ENCODE data around the gene ZNF33B. TPM values are rescaled to one million over a fixed set of nuclear protein-coding genes. Genes with fewer than 3 reads are reported as not detected.

Gene ZNF33B
- polyA plus RNA-seq, 3 donors, result 3.2 to 7.5 (median 3.8) TPM

DNA sequence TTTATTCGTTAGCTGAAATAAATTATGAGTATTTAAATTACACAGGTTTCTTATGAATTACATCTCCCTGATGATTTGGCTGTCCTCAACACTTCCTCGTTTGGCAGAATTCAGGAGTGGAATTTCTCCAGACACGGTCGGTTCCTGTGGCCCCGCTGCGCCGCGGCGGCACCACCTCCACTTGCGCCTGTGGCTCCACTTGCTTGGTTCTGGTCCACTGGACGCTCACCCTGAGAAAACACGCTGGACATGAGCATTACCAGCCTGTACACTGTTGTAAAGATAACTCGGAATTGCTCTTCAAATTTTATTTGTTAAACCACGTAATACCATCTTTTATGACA is 85.3 kb downstream of the ZNF33B start:
- peak overlapping the region; percentile 62 to 99 (median 88) for H3K4me3 ChIP-seq (replicated peaks in 1 of 3; ENCODE audit: low read depth in 2 of 3, low read length in 3 of 3)
- H3K4me1 Mint-ChIP-seq, result peaks cover 28% of the 10 kb centered on the region
- H3K4me2 ChIP-seq (replicated peaks; ENCODE audit: extremely low read depth, low read length, poor library complexity, severe bottlenecking), result peak overlapping the region; percentile 90
- under 1% methylated on average over 11 of the region's 14 CpGs for WGBS (ENCODE audit: insufficient coverage)
- peaks cover 16 to 17% of the 10 kb centered on the region in 2 donors for H3K36me3 Mint-ChIP-seq
- peak overlapping the region in 1 of 2 donors; percentile 79 for H3K27ac ChIP-seq (ENCODE audit: low read depth in 1 of 2, low read length in 2 of 2)
- peaks cover 7% of the 10 kb centered on the region for H3K79me2 ChIP-seq (ENCODE audit: insufficient read depth, low read length)
- H3K9me3 Mint-ChIP-seq, result no peaks in the 10 kb centered on the region
- peak overlapping the region; percentile 100 for H2AFZ ChIP-seq (ENCODE audit: insufficient read depth, low read depth, low read length, poor library complexity, severe bottlenecking)
- peak overlapping the region; percentile 78 for H3K9ac ChIP-seq (ENCODE audit: insufficient read depth, low read length, poor library complexity, severe bottlenecking)
- H3K9me3 ChIP-seq (replicated peaks in 1 of 2; ENCODE audit: control insufficient read depth in 1 of 2, insufficient read depth in 1 of 2, low read length in 2 of 2), result no peaks in the 10 kb centered on the region
- H3K27me3 ChIP-seq (ENCODE audit: control insufficient read depth in 2 of 2, insufficient read depth in 2 of 2, low read length in 2 of 2), result no peaks in the 10 kb centered on the region
- H3K27ac Mint-ChIP-seq, result peak overlapping the region in 4 of 7 donors; percentile 8 to 72 (median 49)
- TF ChIP-seq, protein P1, sequence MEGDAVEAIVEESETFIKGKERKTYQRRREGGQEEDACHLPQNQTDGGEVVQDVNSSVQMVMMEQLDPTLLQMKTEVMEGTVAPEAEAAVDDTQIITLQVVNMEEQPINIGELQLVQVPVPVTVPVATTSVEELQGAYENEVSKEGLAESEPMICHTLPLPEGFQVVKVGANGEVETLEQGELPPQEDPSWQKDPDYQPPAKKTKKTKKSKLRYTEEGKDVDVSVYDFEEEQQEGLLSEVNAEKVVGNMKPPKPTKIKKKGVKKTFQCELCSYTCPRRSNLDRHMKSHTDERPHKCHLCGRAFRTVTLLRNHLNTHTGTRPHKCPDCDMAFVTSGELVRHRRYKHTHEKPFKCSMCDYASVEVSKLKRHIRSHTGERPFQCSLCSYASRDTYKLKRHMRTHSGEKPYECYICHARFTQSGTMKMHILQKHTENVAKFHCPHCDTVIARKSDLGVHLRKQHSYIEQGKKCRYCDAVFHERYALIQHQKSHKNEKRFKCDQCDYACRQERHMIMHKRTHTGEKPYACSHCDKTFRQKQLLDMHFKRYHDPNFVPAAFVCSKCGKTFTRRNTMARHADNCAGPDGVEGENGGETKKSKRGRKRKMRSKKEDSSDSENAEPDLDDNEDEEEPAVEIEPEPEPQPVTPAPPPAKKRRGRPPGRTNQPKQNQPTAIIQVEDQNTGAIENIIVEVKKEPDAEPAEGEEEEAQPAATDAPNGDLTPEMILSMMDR (IDR thresholded peaks at IDR 0.05), result no peak
- DNase-seq, result no peak
- peaks cover 4 to 10% (median 5%) of the 10 kb centered on the region in 3 donors for H3K27me3 Mint-ChIP-seq (ENCODE audit: low read depth in 3 of 3)
- peak overlapping the region; percentile 95 to 98 for H3K4me3 Mint-ChIP-seq
- intact Hi-C loops (cut with micrococcal nuclease), result loop anchor here (10.0 kb wide), 2 partner anchors 232 to 1092 kb away; partner anchors contain the start of genes ZNF32 (in 2 of the 2) and BMS1 (in 1 of the 2)
- peaks cover 0 to 9% of the 10 kb centered on the region in 2 donors for H3K36me3 ChIP-seq (replicated peaks in 1 of 2; ENCODE audit: control insufficient read depth in 1 of 2, insufficient read depth in 2 of 2, low read length in 2 of 2)
- H3K4me1 ChIP-seq (ENCODE audit: control insufficient read depth in 1 of 2, insufficient read depth in 2 of 2, low read length in 2 of 2), result peaks cover 15 to 23% of the 10 kb centered on the region in 2 donors
- no peaks in the 10 kb centered on the region for H4K20me1 ChIP-seq (ENCODE audit: insufficient read depth, low read length)

DNA sequence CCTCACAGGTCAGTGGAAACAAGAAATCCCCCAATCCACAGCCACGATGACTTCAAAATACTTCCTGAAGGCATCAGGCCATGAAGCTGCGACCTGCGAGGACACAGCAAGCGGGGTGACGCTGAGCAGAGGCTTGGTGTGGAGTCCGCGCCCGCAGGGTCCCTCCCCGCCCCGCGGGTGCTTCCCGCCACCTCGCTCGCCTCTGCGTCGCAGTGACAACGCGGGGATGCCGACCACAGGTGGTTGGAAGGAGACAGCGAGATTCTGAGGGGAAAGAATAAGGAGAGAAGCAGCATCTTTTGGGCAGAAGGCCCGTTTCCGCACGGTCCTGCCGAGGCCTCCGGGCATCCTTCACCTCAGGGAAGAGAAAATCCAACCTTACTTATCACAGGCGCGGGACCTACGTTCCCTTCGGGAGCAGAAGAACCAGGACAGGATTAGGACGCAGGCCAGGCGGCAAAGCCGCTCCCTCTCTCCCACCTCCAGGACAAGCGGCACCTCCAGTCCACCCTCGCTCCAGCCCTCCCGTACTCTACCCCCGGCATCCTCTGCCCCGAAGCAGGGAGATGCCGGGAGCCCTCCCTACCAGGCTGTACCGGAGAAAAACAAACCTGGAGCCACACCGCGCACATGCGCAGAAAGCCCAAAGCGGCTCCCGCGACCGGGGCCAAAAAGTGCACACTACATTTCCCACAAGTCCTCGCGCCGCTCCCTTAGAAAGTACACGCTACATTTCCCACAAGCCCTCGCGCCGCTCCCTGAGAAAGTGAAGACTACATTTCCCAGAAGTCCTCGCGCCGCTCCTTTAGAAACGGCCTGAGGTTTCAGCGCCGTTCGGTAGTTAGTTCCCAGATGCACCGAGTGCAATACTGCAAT is 85.9 kb downstream of the ZNF33B start:
- Mint-ChIP-seq H3K4me3 (peak overlapping the region; percentile 95 to 98), H3K4me1 (peaks cover 31% of the 10 kb centered on the region)
- TF ChIP-seq, protein P1 (IDR thresholded peaks at IDR 0.05), result no peak

More for the DNA sequence above, 85.9 kb downstream of the ZNF33B start:
- Mint-ChIP-seq H3K27me3 (ENCODE audit: low read depth in 3 of 3) (peaks cover 4 to 10% (median 5%) of the 10 kb centered on the region in 3 donors), H3K36me3 (peaks cover 20% of the 10 kb centered on the region in 2 donors), H3K27ac (peak overlapping the region; percentile 78 to 90 (median 83)), H3K9me3 (peaks cover 0 to under 1% (median 0%) of the 10 kb centered on the region in 7 donors)
- Histone ChIP-seq H3K79me2 (ENCODE audit: insufficient read depth, low read length) (peaks cover 7% of the 10 kb centered on the region), H3K9ac (ENCODE audit: insufficient read depth, low read length, poor library complexity, severe bottlenecking) (peak overlapping the region; percentile 78), H2AFZ (ENCODE audit: insufficient read depth, low read depth, low read length, poor library complexity, severe bottlenecking) (peak overlapping the region; percentile 100), H3K4me2 (replicated peaks; ENCODE audit: extremely low read depth, low read length, poor library complexity, severe bottlenecking) (peak overlapping the region; percentile 90), H3K27ac (ENCODE audit: low read depth in 1 of 2, low read length in 2 of 2) (peak overlapping the region; percentile 1 to 79), H3K4me1 (ENCODE audit: control insufficient read depth in 1 of 2, insufficient read depth in 2 of 2, low read length in 2 of 2) (peaks cover 15 to 23% of the 10 kb centered on the region in 2 donors), H3K4me3 (replicated peaks in 1 of 3; ENCODE audit: low read depth in 2 of 3, low read length in 3 of 3) (peak overlapping the region; percentile 62 to 99 (median 88)), H3K9me3 (replicated peaks in 1 of 2; ENCODE audit: control insufficient read depth in 1 of 2, insufficient read depth in 1 of 2, low read length in 2 of 2) (no peaks in the 10 kb centered on the region), H3K27me3 (ENCODE audit: control insufficient read depth in 2 of 2, insufficient read depth in 2 of 2, low read length in 2 of 2) (no peaks in the 10 kb centered on the region), H3K36me3 (replicated peaks in 1 of 2; ENCODE audit: control insufficient read depth in 1 of 2, insufficient read depth in 2 of 2, low read length in 2 of 2) (peaks cover 0 to 9% of the 10 kb centered on the region in 2 donors), H4K20me1 (ENCODE audit: insufficient read depth, low read length) (no peaks in the 10 kb centered on the region)
- peak; percentile 89 to 95 (median 91) for DNase-seq
- intact Hi-C loops (cut with micrococcal nuclease), result loop anchor here (10.0 kb wide), 2 partner anchors 232 to 1092 kb away; partner anchors contain the start of genes ZNF32 (in 2 of the 2) and BMS1 (in 1 of the 2)
- 0% methylated on average over 49 of the region's 61 CpGs for WGBS (ENCODE audit: insufficient coverage)

Measured in CD14-positive monocyte (primary cell).